K562 (cell line): ENCODE data around the gene SLC39A3. TPM values are rescaled to one million over a fixed set of nuclear protein-coding genes. Genes with fewer than 3 reads are reported as not detected.

Source experiments
- ATAC-seq: fragments of 200-7000 bp; cut with Tn5 transposase; 3 replicates; pipeline ENCODE4 v1.9.1; 2020; ENCODE audit warnings: moderate library complexity
- BruUV-seq: library from RNA; stranded (reverse); fragments of 400-500 nt; replicated peaks from 2 replicates; lab custom pipeline; 2021; lab: Mats Ljungman, UMichigan
- CTCF ChIA-PET: fragments of 300-600 bp; formaldehyde crosslinking; extraction: SDS; loops from one replicate; lab custom pipeline; 2021; ENCODE audit warnings: low intra/inter-chr PET ratio; lab: Yijun Ruan, JAX
- POLR2A ChIA-PET: fragments of 300-600, 350-650 bp; sonication (Branson Sonifier 250); formaldehyde crosslinking; extraction: SDS; loops from one replicate; lab custom pipeline; 2021; ENCODE audit warnings: antibody characterized with exemption, inconsistent platforms; lab: Yijun Ruan, JAX
- DNase-seq, 4 experiments: peaks; one replicate each; pipeline versions ENCODE4 v3.0.0 to v3.0.0-alpha.2; 2011 to 2018; ENCODE audit warnings: low spot score in 3 of 4, mixed read lengths in 3 of 4; ENCODE audit errors: extremely low read depth in 1 of 4
- FAIRE-seq: peaks from 2 replicates; lab custom pipeline; 2011; peaks lifted over from hg19 to GRCh38; lab: Jason Lieb, UNC
- H2AFZ ChIP-seq: 2 replicates; pipeline ENCODE4 v1.6.0; 2011; ENCODE audit warnings: low read depth, low read length, control low read depth, inconsistent platforms
- H3K27ac ChIP-seq: fragments of 200-600 bp; 3 replicates; pipeline ENCODE4 v1.8.0; 2011; ENCODE audit warnings: low read depth, mild to moderate bottlenecking, control low read depth, inconsistent platforms, low read length, moderate library complexity, mixed read lengths; ENCODE audit errors: extremely low read depth
- H3K27me3 ChIP-seq, 2 experiments: fragments of 300-600 bp in 1 of 2; 2 replicates in 1 of 2; 3 replicates in 1 of 2; pipeline versions ENCODE4 v1.6.0 to v1.8.0; 2011; ENCODE audit warnings: inconsistent platforms in 2 of 2, low read length in 2 of 2, mild to moderate bottlenecking in 1 of 2, mixed read lengths in 1 of 2, moderate library complexity in 1 of 2; ENCODE audit not compliant: control insufficient read depth in 2 of 2, insufficient read depth in 2 of 2
- H3K36me3 ChIP-seq: fragments of 300-600 bp; 3 replicates; pipeline ENCODE4 v1.8.0; 2011; ENCODE audit warnings: mild to moderate bottlenecking, low read length, inconsistent platforms; ENCODE audit not compliant: control insufficient read depth, insufficient read depth
- H3K4me1 ChIP-seq, 2 experiments: fragments of 200-600 bp in 1 of 2; replicated peaks in 1 of 2; 2 replicates in 1 of 2; 3 replicates in 1 of 2; pipeline versions ENCODE4 v1.5.1 to v1.8.0; 2011; ENCODE audit warnings: inconsistent platforms in 2 of 2, low read length in 2 of 2, mild to moderate bottlenecking in 1 of 2, mixed read lengths in 1 of 2, moderate library complexity in 1 of 2; ENCODE audit not compliant: control insufficient read depth in 2 of 2, insufficient read depth in 2 of 2
- H3K4me2 ChIP-seq: 2 replicates; pipeline ENCODE4 v1.6.1; 2011; ENCODE audit warnings: low read length, control low read depth, inconsistent platforms, mixed read lengths; ENCODE audit not compliant: insufficient read depth
- H3K4me3 ChIP-seq: fragments of 200-600 bp; sonication (generic), shearing (Covaris generic); 2 replicates; pipeline ENCODE4 v1.5.1; 2016; ENCODE audit warnings: control low read depth, inconsistent platforms
- H3K79me2 ChIP-seq: fragments of 200-600 bp; 3 replicates; pipeline ENCODE4 v1.8.0; 2011; ENCODE audit warnings: low read length, inconsistent platforms; ENCODE audit not compliant: control insufficient read depth, insufficient read depth
- H3K9ac ChIP-seq, 2 experiments: 2 replicates each; pipeline versions ENCODE4 v1.6.0 to v1.6.1; 2011; ENCODE audit warnings: low read depth in 2 of 2, low read length in 2 of 2, control low read depth in 1 of 2, inconsistent platforms in 1 of 2, mild to moderate bottlenecking in 1 of 2, mixed read lengths in 1 of 2; ENCODE audit not compliant: insufficient read depth in 1 of 2
- H3K9me1 ChIP-seq: one replicate; pipeline ENCODE4 v1.6.0; 2011; ENCODE audit warnings: inconsistent platforms, mild to moderate bottlenecking, low read length, moderate library complexity; ENCODE audit not compliant: control insufficient read depth, insufficient read depth
- H3K9me3 ChIP-seq: replicated peaks from 2 replicates; pipeline ENCODE4 v1.5.1; 2011; ENCODE audit warnings: low read depth, low read length, inconsistent platforms; ENCODE audit not compliant: control insufficient read depth, insufficient read depth
- H4K20me1 ChIP-seq: replicated peaks from 2 replicates; pipeline ENCODE4 v1.6.1; 2011; ENCODE audit warnings: low read length, inconsistent platforms, mixed read lengths; ENCODE audit not compliant: control insufficient read depth, insufficient read depth
- ATF1 ChIP-seq, 2 experiments: fragments of 450-650 bp in 1 of 2; IDR thresholded peaks; 2 replicates each; pipeline ENCODE4 v1.6.1; 2016; ENCODE audit warnings: missing compliant biosample characterization in 1 of 2, missing genetic modification characterization in 1 of 2
- BRF2 ChIP-seq: IDR thresholded peaks from 3 replicates; pipeline ENCODE4 v1.6.1; 2011; ENCODE audit warnings: borderline replicate concordance, mild to moderate bottlenecking; ENCODE audit not compliant: insufficient read length, insufficient read depth
- C11orf30 ChIP-seq: fragments of 450-650 bp; IDR thresholded peaks from 2 replicates; pipeline ENCODE4 v1.6.1; 2016; ENCODE audit warnings: low read depth, mild to moderate bottlenecking
- MBD1 ChIP-seq: fragments of 250-450 bp; sonication (Bioruptor Pico); IDR thresholded peaks from 2 replicates; pipeline ENCODE4 v1.8.0; 2022; ENCODE audit warnings: inconsistent platforms
- POLR2G ChIP-seq: fragments of 200-400 bp; formaldehyde crosslinking; IDR thresholded peaks from 2 replicates; pipeline ENCODE4 v1.6.1; 2017; ENCODE audit warnings: low read depth, mild to moderate bottlenecking, antibody characterized with exemption, low read length, moderate library complexity
- RFX1 ChIP-seq: fragments of 450-650 bp; IDR thresholded peaks from 2 replicates; pipeline ENCODE4 v1.6.1; 2016; ENCODE audit warnings: mild to moderate bottlenecking, moderate library complexity
- SREBF2 ChIP-seq: sonication (generic); formaldehyde crosslinking; IDR thresholded peaks from 2 replicates; pipeline ENCODE4 v1.4.0; 2020; ENCODE audit warnings: mild to moderate bottlenecking, missing genetic modification reagents
- ZBTB17 ChIP-seq: fragments of 450-650 bp; formaldehyde crosslinking; IDR thresholded peaks from 2 replicates; pipeline ENCODE4 v1.4.0; 2020; ENCODE audit warnings: mild to moderate bottlenecking
- ZC3H8 ChIP-seq: fragments of 450-650 bp; IDR thresholded peaks from 2 replicates; pipeline ENCODE4 v1.6.1; 2017
- ZNF253 ChIP-seq: fragments of 250-450 bp; sonication (Bioruptor Pico); conservative IDR thresholded peaks from 2 replicates; pipeline ENCODE4 v1.6.1; 2021; ENCODE audit warnings: mild to moderate bottlenecking
- ZNF717 ChIP-seq: fragments of 250-450 bp; sonication (Bioruptor Pico); IDR thresholded peaks from 2 replicates; pipeline ENCODE4 v1.5.0; 2021
- WGBS: fragments of 100-300 bp; shearing (Covaris generic); methylation state at CpG from one replicate; pipeline ENCODE4 v1.1.6; 2016; ENCODE audit warnings: low coverage, mixed read lengths; ENCODE audit not compliant: insufficient coverage; ENCODE audit errors: missing lambda C conversion rate; 5-methylcytosine and 5-hydroxymethylcytosine counted together
- in situ Hi-C: fragments of 300-500 bp; cut with MboI; formaldehyde crosslinking; loops from 4 replicates; pipeline ENCODE4 v1.15.0; 2018; ENCODE audit warnings: inconsistent platforms, mixed read lengths
- intact Hi-C: fragments of 100-400 bp; cut with micrococcal nuclease; formaldehyde crosslinking; loops from 2 replicates; pipeline ENCODE4 v1.14.2; 2022
- polyA plus RNA-seq, 8 experiments: library from polyadenylated mRNA; depleted of rRNA in 4 of 8; stranded (reverse) in 5 of 8; unstranded in 3 of 8; fragments of >200 nt; fragmentation: Nextera tagmentation in 2 of 8; fragmentation: Illumina TruSeq in 1 of 8; extraction: Ambion mirVana in 2 of 8; extraction: Trizol in 1 of 8; gene quantifications; 2 replicates each; pipeline versions ENCODE4 v1.2.1 to v1.2.3, GENCODE V29; 2011 to 2014; ENCODE audit warnings: inconsistent platforms in 1 of 8, missing spikeins in 1 of 8
- total RNA-seq, 7 experiments: library from RNA; depleted of rRNA in 6 of 7; stranded (reverse); fragments of >200 nt in 6 of 7; fragmentation: Illumina TruSeq in 2 of 7; extraction: Trizol in 2 of 7; gene quantifications; 2 replicates each; pipeline versions ENCODE4 v1.2.1 to v1.2.3, GENCODE V29; 2011 to 2021; ENCODE audit warnings: low replicate concordance in 1 of 7
- TF ChIP-seq, protein P1 (sequence below): sonication (generic); formaldehyde crosslinking; IDR thresholded peaks from 2 replicates; pipeline ENCODE4 v1.8.0; 2022; ENCODE audit warnings: missing genetic modification reagents, mild to moderate bottlenecking, borderline replicate concordance

Gene SLC39A3
- total and polyA plus RNA-seq, 9 of the 15 experiments (the other 6 are each of a cell fraction or from before 2014, with no cell fraction given) = 2.3 to 215 (median 127) TPM

- peaks cover 94% of the 10 kb centered on the region; the same call in 1 of the 3 replicates for H3K36me3 ChIP-seq
- no peak for TF ChIP-seq RFX1
- TF ChIP-seq POLR2G = 0 out of 2 replicates have a peak, but pooled peaks have one; percentile 21
- intact Hi-C loops = no loop called here
- no peaks in the 10 kb centered on the region for H3K27me3 ChIP-seq
- POLR2A ChIA-PET = interaction anchor here (1.2 to 1.4 kb wide), 2 partner anchors 14 to 16 kb away, joined by 3 to 4 read pairs; no protein-coding TSS in a partner anchor
- peaks cover 15% of the 10 kb centered on the region; the same call in 1 of the 2 replicates for H4K20me1 ChIP-seq
- BruUV-seq = no TSS peak
- H3K4me1 ChIP-seq = peaks cover 0 to 29% of the 10 kb centered on the region in 2 experiments; a peak in 2 of 5 replicates
- 94% methylated on average over 9 of the region's 15 CpGs for WGBS
- H3K4me3 ChIP-seq = no peak overlapping the region
- peak in 1 of 4 experiments; percentile 8 for DNase-seq
- H3K9me1 ChIP-seq = no peaks in the 10 kb centered on the region
- no peak overlapping the region for H3K9ac ChIP-seq
- CTCF ChIA-PET = no interaction called here
- H3K27ac ChIP-seq = no peak overlapping the region
- no peaks in the 10 kb centered on the region for H3K9me3 ChIP-seq
- in situ Hi-C loops = no loop called here
- FAIRE-seq = no peak
- no peak overlapping the region for H3K4me2 ChIP-seq
- no peak overlapping the region for H2AFZ ChIP-seq
- ATAC-seq = no peak
- H3K79me2 ChIP-seq = peaks cover 21% of the 10 kb centered on the region
Measured at GRCh38 chr19:2765376-2765775, 25.6 kb upstream of the SLC39A3 start.

GRCh38 chr19:2764945-2765344, 25.1 kb upstream of the SLC39A3 start:
- Histone ChIP-seq H3K9me1 (no peaks in the 10 kb centered on the region), H3K9me3 (no peaks in the 10 kb centered on the region), H4K20me1 (peaks cover 15% of the 10 kb centered on the region; the same call in 1 of the 2 replicates), H3K36me3 (peaks cover 92% of the 10 kb centered on the region; the same call in 1 of the 3 replicates), H3K79me2 (peaks cover 16% of the 10 kb centered on the region), H3K27ac (no peak overlapping the region), H3K27me3 (no peaks in the 10 kb centered on the region), H3K4me1 (peaks cover 0 to 25% of the 10 kb centered on the region in 2 experiments; a peak in 2 of 5 replicates), H3K9ac (no peak overlapping the region), H2AFZ (no peak overlapping the region), H3K4me3 (no peak overlapping the region), H3K4me2 (no peak overlapping the region)
- FAIRE-seq (no peak), ATAC-seq (no peak), DNase-seq (peak in 1 of 4 experiments; percentile 7)
- BruUV-seq = no TSS peak
- WGBS = 94% methylated on average over 16 of the region's 21 CpGs
- intact Hi-C loops = no loop called here
- ChIA-PET CTCF (no interaction called here), POLR2A (interaction anchor here (0.7 to 1.4 kb wide), 2 partner anchors 14 to 63 kb away, joined by 3 to 4 read pairs; no protein-coding TSS in a partner anchor)
- in situ Hi-C loops = no loop called here
- TF ChIP-seq ATF1 (CRISPR knock-in tag; IDR thresholded peaks at IDR 0.05) (no peak), ATF1 (tag; IDR thresholded peaks at IDR 0.05) (no peak), C11orf30 (no peak), ZBTB17 (CRISPR knock-in tag) (no peak), ZNF253 (CRISPR knock-in tag) (no peak), MBD1 (CRISPR knock-in tag) (no peak), ZC3H8 (no peak), SREBF2 (CRISPR knock-in tag) (no peak), BRF2 (no peak), ZNF717 (CRISPR knock-in tag) (no peak)
- TF ChIP-seq, protein P1, sequence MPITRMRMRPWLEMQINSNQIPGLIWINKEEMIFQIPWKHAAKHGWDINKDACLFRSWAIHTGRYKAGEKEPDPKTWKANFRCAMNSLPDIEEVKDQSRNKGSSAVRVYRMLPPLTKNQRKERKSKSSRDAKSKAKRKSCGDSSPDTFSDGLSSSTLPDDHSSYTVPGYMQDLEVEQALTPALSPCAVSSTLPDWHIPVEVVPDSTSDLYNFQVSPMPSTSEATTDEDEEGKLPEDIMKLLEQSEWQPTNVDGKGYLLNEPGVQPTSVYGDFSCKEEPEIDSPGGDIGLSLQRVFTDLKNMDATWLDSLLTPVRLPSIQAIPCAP (CRISPR knock-in tag) = no peak
